Fibroblast of peridontal ligament (primary cell): ENCODE results near the gene HAPSTR1.
"Not testable (repeated sequence)": the region's sequence is repeated elsewhere in the genome, so short reads cannot be mapped to it uniquely, and the experiment has no call there.

Experiments used
- DNase-seq: peaks from one replicate; pipeline ENCODE4 v3.0.0-alpha.2; 2010; ENCODE audit errors: extremely low read depth

The HAPSTR1 gene

DNA sequence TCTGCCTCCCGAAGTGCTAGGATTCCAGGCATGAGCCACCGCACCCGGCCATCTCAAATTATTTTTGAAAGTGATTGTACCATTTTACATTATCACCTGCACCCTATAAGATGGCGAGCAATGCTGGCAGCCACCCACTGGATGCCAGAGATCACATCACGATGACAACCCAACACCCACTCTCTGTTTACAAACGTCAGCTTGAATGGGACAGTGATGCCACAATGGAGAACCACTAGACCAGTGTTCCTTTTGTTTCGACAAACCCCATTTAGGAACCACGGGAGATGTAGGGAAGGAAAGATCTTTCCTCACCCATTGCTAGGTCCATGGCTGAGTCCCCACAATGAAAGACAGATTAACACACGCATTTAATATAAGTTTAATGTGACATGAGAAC lies 20.1 kb upstream of the HAPSTR1 start:
- DNase-seq, result no peak

DNA sequence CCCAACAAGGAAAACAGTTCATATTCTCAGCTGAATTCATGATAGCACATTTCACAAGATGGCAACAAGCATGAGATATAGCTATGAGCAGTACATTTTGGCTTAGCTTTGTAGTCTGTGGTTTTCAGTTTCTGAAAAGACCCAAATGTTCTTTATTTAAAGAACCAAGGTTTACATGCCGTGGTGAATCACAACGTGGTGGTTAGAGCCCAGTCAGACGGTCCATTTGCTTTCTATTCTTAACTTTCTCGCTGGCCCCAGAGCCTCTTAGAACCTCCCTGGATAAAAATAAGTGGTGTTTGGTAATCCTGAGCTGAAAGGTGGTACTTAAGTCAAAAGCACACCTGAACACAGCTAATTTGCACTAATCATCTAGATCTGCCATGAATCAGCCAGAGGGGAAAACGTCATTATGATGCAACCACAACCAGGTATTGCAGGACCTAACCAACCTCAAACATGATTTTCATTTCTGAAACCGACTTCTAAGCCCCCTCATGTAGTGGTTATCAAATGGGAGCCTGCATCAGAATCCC lies 18.6 kb upstream of the HAPSTR1 start:
- peak; percentile 97 for DNase-seq

DNA sequence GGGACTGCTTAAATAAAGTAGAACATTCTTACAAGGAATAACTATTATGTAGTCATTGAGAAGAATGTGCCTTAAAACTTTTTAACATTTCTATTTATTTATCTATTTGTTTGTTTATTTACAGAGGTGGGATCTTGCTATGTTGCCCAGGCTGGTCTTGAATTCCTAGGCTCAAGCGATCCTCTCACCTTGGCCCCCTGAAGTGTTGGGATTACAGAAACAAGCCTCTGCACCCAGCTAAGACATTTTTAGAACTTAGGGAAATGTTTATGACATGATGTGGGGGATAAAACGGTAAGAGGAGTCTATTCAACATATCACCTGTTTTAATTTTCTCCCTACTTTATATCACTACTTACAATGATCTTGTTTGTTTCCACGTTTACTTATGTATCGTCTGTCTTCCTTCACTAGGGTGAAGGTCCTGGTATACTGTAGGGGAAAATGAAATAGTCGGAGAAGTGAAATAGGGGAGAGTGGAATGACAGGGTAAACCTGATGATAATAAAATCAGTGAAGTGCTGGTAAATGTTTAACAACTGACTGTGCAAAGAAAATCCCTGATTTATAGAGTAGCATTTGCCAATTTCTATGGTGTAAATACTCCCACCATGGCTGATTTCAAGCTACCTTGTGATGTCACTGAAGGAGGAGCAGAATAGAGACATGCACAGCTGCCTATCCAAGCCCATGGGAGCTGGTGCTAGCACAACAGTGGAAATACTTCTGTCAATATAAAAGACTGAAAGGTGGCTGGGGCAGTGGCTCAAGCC lies 16.0 kb upstream of the HAPSTR1 start:
- no peak for DNase-seq

DNA sequence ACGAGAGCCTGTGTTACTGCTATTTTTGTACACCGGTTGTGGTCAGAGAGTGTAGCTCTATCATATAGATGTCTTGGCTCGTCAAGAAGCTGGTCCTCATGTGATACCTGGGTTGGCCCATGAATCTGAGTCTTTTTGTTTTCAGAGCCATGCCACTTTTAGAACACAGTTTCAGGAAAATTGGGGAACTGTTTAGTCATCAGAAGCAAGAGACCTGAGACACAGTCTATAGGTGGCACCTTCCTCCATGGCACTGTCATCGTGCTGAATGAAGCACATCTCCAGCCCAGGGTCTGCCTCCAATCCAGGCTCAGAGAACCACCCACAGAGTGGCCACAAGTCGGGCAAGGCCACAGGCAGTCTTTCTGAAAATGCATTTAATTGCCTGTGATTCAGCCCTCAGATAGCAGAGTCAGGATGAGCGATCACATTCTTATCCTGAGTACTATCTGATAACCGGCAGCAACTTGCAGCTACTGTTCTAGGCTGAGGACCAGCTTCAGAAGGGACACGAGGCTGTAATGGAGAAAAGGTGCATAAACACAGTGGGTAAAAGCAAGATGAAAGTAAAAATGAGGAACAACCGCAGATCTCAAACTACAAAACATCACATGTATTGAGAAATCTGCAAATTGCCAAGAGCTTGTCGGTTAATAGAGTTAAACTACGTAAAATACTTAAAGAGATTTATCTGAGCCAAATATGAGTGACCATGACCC lies 14.2 kb upstream of the HAPSTR1 start:
- peak; percentile 60 for DNase-seq

DNA sequence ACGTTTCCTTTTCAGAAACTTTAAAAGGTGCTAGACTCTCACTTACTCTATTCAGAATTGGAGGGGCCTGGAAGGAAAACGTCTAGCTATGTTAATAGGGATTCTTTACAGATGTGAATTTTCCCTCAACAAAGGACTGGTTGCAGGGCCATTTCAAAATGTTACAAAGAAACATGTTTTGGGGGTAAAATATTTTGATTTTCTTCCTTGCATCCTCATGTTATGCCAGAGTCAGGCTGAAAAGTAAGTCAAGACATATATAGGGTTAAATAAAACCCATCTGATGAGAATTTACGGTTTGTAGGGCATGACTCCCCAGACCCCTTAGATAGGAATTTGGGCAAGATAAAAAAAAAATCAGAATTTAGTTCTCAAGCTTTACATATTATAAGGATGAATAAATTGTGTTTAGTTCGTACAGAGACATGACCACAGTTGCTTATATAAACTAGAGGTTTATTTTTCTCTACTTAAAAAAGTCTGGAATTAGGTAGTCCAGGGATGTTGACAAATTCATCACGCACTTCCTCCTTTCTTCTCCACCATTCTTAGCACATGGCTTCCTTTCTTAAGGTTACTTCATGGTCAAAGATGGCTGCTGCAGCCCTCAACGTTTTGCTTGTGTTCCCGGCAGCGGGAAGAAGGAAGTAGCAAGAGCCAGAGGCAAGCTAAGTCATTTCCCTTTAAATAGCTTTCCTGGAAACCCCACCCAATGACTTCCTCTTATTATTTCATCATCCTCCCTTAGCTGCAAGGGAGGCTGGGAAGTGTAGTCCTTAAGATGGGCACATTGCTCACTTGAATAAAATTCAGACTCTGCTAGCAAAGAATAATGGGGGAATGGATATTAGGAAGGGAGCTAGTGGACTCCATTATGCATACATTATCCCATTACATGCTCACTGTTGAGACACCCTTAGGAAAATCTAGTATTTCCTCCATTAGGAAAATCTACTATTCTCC lies 12.7 kb upstream of the HAPSTR1 start:
- peak; percentile 81 for DNase-seq

DNA sequence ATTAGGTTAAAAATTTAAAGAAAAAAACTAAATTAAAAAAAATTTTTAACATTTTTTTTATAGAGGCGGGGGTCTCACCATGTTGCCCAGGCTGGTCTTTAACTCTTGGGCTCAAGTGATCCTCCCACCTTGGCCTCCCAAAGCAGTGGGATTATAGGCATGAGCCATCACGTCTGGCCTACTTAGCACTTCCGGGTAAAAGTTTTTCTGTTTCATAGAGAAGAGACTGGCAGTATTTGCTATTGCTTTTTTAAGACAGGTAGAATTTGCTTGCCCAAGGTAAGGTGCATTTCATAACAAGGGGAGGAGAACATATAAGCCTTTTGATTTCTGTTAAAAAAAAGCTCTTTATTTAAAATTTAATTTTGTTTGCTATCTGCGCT lies 12.0 kb upstream of the HAPSTR1 start:
- DNase-seq, result no peak

DNA sequence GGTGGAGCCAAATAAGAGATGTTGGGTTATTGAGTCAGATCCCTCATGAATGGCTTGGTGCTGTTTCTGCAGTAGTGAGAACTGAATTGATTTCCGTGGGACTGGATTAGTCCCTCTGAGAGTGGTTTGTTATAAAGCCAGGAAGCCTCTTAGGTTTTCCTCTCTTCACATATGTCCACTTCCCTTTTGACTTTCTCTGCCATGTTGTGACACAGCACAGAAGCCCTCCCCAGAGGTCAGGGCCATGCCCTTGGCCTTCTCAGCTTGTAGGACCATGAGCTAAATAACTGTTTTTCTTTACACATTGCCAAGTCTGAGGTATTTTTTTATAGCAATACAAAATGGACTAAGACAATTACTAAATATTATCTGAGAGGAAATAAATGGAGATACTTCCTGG lies 10.3 kb upstream of the HAPSTR1 start:
- DNase-seq, result peak; percentile 42

DNA sequence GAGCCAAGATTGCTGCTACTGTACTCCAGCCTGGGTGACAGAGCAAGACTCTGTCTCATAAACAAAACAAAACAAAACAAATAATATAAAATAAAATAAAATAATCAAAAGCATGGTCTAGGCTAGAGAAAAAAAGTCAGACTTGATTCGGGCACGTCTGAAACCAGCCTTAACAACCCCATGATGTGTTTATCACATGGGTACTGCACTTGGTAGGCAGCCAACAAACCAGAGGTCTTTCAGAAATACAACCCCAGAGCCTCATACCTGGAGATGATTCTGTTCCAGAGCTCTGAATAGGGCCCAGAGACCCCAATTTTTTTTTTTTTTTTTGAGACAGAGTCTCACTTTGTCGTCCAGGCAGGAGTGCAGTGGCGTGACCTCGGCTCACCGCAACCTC lies 9.6 kb upstream of the HAPSTR1 start:
- DNase-seq, result no peak

DNA sequence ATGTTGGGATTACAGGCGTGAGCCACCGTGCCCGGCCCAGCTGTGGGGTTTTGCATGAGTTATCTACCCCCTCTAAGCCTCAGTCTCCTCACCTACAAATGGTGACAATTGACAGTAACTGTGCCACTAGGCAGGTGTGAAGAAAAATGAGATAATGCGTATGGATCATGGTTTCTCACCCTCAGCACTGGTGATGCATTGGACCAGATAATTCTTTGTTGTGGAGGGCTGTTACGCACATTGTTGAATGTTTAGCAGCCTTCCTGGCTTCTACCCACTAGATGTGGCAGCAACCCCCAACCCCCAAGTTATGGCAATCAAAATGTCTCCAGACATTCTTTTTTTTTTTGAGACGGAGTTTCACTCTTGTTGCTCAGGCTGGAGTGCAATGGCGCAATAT lies 9.0 kb upstream of the HAPSTR1 start:
- no peak for DNase-seq

DNA sequence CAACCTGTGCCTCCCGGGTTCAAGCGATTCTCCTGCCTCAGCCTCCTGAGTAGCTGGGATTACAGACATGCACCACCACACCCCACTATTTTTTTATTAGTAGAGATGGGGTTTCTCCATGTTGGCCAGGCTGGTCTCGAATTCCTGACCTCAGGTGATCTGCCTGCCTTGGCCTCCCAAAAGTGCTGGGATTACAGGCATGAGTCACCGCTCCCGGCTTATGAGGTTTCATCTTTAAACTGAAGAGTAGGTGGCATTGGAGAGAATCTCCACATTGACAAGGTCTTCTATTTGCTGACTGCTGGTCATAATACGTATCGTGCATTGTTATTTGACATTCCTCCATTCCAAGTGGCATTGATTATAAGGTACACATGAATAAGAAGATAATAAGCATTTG lies 3.7 kb upstream of the HAPSTR1 start:
- not testable (repeated sequence) for DNase-seq

DNA sequence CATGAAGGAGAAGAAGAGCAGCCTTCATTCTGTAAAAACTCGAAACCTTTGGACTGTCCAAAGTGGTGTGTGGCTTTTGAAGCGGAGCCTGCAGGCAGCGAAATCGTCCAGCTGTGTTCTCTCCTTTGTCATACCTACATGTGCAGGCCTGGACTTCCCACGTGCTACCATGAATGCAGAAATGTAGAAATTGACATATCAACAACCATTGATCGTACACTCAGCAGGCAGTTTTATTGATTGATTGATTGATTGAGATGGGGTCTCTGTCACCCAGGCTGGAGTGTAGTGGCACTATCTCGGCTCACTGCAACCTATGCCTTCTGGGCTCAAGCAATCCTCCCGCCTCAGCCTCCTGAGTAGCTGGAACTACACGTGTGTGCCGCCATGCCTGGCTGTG lies 2.6 kb upstream of the HAPSTR1 start:
- no peak for DNase-seq

DNA sequence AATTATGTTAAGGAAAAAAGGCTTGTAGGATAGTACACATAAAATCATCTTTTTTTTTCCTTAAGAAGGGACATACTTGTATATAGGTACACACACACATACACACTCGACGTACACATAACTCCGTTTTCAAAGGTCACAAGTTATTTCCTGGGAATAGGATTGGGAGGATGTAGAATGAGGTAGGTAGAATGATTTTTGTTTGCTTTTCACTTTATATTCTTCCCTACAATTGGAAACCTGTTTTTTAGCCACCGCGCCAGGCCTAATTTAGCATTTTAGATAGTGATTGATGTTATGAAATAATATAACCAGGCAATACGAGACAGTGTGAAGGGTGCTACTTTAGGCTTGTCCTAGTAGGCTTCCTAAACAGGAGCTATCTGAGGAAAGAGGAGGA lies 1.8 kb upstream of the HAPSTR1 start:
- no peak for DNase-seq

DNA sequence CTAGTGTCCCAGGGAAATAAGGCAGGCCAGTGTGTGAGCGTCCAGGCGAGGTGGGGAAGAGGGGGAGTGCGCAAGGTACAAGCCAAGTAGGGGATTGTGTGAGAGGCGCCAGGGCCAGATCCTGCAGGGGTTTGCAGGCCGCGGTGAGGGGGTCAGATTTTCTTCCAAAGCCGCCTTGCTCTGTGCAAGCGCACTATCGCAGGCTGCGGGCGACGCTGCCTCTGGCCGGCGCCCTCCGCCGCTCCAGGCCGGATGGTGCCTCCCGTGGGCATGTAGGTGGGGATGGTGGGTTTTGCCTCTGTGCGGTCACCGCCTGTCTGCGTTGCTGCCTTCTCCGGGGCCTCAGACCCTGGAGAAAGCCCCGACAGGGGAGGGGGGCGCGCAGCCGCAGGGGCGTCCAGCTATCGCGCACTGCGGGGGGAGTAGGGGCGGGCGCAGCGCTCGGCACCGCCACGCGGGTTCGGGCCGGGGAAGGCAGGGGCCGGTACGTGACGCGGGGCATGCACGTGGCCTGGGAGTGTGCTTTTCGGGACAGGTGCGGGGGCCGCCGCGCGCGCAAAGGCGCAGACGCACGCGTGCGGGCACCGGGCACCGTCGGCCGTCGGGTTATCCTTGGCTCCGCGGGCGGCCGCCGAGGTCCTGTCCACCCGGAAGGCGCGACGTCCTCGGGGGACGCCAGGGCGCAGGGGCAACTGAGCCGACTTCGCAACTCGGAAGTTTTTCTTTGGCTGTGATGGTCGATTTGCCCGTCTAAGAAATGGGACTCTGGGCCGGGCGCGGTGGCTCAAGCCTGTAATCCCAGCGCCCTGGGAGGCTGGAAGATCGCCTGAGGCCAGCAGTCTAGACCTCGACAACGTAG lies 1.1 kb upstream of the HAPSTR1 start:
- DNase-seq, result no peak

DNA sequence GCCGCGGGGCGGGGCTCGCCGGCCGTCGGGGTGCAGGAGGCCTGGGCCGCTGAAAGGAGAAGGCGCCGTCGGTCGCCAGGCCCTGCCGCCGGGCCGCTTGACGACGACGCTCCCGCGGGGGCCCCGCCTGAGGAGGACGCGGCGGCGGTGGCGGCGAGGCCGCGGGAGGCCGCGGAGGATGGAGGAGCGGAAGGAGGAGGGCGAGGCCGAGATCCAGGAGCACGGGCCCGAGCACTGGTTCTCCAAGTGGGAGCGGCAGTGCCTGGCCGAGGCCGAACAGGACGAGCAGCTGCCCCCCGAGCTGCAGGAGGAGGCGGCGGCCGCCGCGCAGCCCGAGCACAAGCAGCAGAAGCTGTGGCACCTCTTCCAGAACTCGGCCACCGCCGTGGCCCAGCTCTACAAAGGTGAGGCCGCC lies 430 bp downstream of the HAPSTR1 start:
- no peak for DNase-seq

DNA sequence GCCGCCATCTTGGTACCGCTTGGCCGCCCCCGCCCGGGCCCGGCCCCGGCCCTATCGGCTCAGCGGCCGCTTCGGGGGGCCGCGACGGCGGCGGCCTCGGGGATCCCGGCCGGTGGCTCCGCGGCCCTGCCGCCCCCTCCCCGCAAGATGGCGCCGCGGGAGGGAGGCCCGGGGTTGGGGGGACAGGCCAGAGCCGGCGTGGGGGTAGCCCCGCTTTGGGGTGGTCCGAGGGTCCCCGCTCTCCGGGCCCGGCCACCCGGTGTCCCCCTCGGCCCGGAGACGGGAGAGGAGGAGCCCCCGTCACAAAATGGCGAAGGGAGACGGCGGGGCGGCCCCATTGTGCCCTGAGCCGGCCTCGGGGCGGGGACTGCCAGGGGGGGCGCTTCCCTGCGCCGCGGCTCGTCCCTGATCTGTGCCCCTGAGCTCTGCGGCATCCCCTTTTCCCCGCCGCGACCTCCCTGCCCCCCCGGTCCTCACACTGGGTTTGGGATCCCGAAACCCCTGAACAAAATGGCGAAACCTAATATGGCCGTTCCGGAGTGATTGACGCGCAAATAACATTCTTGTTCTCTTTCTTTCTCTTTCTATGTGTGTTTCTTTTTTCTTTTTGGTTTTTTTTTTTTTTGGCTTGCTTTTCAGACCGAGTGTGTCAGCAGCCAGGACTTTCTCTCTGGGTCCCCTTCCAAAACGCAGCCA lies 986 bp downstream of the HAPSTR1 start:
- DNase-seq, result no peak

DNA sequence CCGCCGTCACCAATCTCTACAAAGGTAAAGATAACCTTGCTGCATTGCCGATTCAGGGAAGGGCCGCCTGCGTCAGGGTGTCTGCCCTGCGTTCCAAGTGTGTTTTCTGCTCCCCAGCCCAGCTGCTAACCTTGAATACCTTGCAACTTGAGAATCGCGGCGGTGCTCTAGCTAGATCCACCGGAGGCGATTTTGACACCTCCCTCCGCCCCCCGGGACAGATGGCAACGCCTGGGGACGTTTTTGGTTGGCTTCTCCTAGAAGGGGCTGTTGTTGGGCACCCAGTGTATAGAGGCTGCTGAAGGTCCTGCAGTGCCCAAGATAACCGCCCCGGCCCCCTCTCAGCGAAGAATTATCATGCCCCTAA lies 1.5 kb downstream of the HAPSTR1 start:
- DNase-seq, result no peak

DNA sequence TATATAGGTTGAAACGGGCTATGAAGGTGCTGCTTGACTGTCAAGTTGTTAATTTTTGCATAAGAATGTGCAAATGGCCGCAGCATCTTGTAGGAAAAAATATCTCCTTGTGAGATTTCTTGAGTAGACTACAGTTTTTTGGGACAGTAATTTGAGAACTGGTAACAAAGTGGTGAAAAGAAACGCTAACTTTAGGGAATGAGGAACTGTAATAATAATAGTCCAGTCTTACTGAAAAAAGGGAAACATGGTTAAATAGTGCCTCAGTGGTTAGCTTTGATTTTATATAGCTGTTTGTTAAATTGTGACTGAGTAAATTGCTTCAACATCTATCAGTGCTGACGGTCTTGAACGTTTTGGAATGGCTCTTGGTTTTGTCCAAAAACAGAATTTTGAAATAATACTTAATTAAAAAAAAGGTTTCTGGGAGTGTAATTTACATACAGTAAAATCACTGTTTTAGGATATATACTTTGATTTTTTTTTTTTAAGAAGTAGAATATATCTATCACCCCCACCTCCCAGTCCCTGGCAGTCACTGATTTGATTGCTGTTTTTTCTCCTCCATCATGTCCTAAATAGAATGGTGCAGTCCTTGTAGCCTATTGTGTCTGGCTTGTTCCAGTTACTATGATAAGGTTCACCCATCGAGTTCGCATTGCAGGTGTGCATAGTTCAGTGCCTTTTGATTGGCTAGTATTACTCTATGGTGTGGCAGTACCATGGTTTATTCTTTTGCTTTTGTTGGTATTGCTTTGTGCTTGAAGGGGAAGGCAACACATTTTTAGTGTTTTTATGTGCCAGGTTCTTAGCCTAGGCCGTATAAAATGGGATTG lies 2.8 kb downstream of the HAPSTR1 start:
- DNase-seq, result no peak

DNA sequence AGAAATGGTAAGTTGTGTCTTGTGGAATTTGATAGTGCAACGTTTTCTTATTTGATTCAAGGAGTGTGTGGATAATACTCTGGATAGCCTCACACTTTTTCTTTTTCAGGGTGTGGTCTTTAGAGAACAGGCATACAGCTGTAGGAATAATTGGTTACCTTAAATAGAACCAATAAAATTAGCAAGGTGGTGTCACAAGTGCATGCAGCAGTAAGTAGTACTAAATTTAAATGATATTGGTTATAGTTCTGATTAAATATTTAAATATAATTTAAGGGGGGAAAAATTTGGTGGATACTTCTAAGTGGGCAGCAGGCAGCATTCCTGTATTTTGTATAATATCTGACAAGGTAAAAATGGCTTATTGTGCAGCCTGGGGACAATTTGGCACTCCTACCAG lies 3.7 kb downstream of the HAPSTR1 start:
- no peak for DNase-seq

DNA sequence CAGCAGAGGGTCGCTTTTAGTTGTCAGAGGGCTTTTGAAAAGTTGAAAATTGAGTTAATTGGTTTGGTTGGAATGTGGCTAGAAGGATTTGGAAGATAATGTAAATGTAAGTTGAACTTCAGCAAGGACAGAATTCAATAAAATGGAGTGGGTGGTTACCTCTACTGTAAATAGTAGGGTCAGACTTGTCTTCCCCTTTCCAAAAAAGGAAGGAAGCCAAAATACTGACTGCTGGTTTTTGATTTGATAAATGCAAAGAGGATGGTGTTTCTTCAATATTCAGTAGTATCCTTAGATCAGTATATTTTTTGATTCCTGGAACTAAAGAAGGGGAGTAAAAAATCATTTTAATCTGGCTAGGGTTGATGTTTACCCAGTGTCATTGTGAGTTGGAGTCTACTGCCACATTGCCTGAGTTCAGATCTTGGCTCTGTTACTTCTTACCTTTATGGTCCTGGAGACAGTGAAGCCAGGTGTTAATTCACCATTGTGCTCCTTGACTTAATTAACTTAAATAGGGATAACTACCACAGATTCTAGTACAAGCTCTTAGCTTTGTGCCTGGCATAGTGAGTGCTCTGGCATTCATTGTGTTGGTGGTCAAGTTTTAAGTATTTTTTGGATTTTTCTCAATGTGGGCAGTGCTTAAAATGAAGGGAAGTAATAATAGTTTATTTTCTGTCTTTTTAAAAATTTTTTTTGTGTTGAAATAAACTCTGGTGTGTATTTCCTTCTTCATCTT lies 4.4 kb downstream of the HAPSTR1 start:
- DNase-seq, result no peak
